Activated naive CD4-positive, alpha-beta T cell (primary cell): ENCODE results near the gene SP3.

Experiments used
- DNase-seq, 4 experiments: peaks; one replicate each; lab custom pipeline; 2025; lab: John Stamatoyannopoulos, UW

SP3 gene

GRCh38 chr2:173942861-173943523 is 22.2 kb downstream of the SP3 start:
- no peak for DNase-seq

DNA sequence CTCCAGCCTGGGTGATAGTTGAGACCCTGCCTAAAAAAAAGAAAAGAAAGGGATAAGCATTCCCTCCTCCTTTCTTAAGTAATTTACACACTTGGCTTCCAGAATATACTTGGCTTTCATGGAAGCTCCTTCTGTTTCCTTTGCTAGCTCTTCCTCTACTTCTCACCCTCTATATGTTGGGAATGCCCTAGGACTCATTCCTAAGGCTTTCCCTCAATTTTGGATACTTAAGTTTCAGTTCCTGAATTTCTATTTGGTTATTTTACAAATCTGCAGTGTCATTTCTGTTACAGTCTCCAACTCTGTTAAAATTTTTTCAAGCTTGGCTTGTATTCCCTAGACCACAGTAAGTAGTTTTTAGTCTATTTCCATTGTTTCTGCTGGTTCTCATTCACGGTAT is 23.6 kb downstream of the SP3 start:
- no peak for DNase-seq

DNA sequence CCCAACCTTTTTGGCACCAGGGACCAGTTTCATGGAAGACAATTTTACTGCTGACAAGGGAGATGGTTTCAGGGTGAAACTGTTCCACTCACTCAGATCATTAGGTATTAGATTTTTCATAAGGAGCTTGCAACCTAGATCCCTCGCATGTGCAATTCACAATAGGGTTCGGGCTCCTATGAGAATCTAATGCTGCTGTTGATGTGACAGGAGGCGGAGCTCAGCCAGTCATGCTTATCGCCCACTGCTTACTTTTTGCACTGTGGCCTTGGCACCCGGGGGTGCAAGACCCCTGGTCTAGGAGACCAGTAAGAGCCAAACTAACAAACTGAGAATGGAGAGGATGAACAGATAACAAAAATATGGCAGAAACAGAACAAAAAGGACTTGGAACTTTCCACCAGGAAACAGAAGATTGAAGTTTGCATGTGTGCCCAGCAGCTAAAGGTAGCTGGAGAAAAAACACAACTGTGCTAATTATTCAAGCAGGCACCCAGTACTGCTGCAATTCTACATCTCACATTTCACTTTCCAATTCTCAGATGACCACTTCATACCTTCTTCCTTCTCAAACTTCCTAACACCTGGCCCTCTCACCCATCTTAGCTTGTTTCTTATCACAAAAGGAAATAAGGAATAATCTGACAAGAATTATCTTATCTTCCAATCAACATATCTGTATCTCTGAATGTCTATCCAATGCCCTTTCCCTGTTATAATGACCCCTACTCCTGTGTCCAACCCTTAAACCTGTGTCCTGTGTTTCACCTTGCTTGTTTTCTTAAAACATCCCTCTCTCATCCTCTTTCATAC is 24.8 kb downstream of the SP3 start:
- no peak for DNase-seq

DNA sequence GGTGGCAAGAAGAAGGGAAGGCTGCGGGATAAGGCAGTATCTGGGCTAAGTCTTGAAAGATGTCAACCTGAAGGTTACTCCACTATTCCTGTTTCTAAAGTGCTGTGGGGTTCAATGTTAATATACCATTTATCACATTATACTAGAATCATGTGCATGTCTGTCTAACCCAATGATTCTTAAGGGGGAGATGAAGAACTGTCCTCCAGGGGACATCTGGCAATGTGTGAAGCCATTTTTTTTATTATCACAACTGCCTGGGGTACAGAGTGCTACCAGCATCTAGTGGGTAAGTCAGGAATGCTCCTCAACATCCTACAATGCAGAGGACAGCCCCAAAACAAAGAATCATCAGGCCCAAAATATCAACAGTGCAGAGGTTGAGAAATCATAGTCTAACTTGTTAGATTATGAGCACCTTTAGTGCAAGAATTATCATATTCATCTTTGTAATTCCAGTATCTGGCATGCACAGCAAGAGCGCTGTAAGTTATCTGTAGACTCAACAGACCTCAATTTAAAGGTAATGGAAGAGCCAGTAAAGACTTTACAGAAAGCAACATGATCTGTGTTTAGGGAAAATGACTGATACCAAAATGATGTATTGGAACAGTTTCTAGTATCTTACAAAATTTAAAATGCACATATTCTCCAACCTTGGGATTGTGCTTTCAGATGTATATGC is 26.3 kb downstream of the SP3 start:
- no peak for DNase-seq

GRCh38 chr2:173935305-173935704 is 29.9 kb downstream of the SP3 start:
- no peak for DNase-seq

- DNase-seq: no peak
Measured at GRCh38 chr2:173934895-173935294, 30.3 kb downstream of the SP3 start.

GRCh38 chr2:173931751-173932150 is 33.4 kb downstream of the SP3 start:
- no peak for DNase-seq

- DNase-seq: no peak
Measured at GRCh38 chr2:173929441-173929840, 35.7 kb downstream of the SP3 start.

DNA sequence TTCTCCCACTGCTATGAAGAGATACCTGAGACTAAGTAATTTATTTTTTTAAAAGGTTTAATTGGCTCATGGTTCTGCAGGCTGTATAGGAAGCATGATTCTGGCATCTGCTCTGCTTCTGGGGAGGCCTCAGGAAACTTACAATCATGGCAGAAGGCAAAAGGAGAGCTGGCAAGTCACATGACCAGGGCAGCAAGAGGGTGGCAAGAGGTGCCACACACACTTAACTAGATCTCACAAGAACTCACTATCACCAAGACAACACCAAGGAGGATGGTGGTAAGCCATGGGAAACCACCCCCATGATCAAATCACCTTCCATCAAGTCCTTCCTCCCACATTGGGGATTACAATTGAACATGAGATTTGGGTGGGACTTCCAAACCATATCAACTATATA is 38.3 kb downstream of the SP3 start:
- DNase-seq: no peak

GRCh38 chr2:173924285-173924684 is 40.9 kb downstream of the SP3 start:
- no peak for DNase-seq

DNA sequence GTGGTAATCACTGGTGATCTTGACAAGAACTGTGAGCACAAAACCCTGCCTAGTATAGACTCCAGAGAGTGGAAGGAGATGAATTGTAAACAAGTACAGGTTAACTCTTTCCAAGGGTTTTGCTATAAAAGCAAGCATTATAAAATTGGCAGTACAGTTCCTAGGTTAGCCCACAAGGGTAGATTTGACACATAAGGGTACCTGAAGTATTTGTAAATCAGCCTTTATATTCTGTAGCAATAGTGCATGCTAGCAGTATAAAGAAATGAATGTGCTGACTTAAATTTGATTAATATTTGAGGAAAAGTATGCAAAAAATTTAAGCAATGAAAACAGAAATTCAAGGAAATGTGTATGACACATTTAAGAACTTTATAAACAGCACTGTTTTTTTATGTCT is 42.4 kb downstream of the SP3 start:
- no peak for DNase-seq

DNA sequence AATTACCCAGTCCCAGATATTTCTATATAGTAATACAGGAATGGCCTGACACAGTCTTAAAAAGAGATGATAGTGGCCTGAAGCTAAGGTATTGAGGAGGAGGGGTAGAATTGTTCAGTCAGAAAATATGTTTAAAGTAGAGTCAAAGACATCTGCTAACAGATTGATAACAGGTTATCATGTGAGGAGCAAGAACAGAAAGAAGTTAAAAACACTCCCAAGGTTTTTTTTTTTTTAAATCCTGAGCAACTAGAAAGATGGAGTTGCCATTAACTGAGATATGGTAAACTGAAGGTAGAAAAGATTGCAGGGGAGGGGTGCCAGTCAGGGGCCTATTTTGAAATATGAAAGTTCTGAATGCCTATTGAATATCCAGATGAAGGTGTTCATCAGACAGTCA is 43.1 kb downstream of the SP3 start:
- no peak for DNase-seq

- no peak for DNase-seq
Measured at GRCh38 chr2:173914055-173914927, 50.9 kb downstream of the SP3 start.

DNA sequence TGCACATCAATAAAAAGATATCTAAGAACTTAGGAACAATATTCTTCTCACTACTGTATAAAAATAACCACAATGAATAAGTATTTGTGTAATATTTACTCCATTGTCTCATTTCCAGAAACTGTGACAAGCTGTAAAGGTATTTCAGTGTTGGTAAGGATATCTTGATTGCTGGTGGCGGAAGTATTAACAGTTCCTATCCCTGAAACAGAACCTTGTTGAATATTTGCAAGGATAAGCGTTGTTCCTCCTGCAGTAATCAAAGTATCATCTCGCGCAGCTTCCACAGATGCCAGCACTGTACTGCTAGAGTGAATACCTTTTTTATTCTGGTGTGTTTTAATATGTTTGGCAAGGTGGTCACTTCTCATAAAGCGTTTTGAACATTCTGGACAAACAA is 55.3 kb downstream of the SP3 start:
- DNase-seq: no peak

DNA sequence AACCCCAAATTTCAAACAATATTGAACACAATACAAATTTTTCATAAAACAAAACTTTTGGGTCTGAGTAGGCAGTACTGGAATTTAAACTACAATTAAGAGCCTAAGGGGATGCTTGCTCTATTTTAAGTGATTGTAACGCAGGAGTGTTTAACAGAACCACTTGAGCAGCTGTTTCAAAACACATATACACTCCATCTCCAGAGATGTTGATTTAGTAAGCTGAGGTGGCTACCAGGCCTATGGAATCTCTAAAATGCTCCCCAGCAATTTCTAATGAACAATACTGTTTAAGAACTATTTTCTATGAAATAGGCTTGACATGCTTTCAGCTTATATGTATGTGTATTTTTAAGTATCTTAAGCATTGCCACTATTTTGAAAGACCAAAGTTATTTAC is 58.5 kb downstream of the SP3 start:
- DNase-seq: no peak

GRCh38 chr2:173903601-173904394 is 61.4 kb downstream of the SP3 start:
- DNase-seq: no peak

DNA sequence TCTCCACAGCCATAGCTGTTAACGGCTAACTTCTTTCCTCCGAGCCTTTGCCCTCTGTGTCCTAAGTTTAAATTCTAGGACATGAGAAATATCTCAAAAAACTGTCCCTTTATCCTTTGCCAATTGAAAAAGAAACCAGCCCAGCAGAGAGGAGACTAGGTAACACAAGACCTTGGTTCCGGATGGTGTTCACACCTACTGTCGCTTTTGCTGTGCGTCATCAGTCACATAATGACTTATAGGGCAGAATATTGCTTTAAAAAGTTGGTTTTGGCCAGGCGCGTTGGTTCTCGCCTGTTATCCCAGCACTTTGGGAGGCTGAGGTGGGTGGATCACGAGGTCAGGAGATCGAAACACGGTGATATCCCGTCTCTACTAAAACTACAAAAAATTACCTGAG is 66.2 kb downstream of the SP3 start:
- no peak for DNase-seq

GRCh38 chr2:173898178-173898668 is 67.0 kb downstream of the SP3 start:
- no peak for DNase-seq

DNA sequence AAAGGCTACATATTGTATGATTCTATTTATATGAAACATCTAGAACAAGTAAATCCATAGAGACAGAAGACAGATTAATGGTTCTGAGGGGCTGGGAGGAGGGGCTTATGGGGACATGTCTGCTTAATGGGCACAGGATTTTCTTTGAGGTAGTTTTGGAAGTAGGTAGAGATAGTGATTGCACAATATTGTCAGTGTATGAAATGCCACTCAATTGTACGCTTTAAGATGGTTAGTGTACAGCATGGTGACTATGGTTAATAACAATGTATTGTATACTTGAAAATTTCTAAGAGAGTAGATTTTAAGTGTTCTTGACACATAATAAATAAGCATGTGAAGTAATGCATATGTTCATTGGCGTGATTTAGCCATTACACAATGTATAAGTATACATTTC is 68.4 kb downstream of the SP3 start:
- no peak for DNase-seq

DNA sequence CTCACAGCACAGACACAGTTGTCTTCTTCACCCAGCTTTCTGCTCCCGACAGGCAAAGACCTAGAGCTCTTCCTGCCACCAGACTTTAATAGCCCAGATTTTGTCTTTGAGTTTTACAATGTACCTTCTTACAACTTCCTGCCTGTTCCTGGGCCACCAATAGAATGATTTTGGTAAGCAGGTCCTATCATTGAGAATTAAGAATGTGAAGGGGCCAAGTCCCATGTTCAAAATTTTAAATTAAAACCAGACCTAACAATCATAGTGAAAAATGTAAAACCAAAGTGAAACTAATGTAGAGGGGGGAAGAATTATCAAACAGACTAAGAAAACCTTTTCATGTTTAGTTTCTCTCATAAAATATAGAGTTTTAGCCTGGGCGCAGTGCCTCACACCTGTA is 72.8 kb downstream of the SP3 start:
- DNase-seq: no peak
